DMS153 (cell line): Measurements from ENCODE around the gene CCR4.
"Not testable (repeated sequence)": the region's sequence is repeated elsewhere in the genome, so short reads cannot be mapped to it uniquely, and the experiment has no call there.

Source experiments
- DNase-seq: peaks from one replicate; lab custom pipeline; 2025; lab: John Stamatoyannopoulos, UW

Gene CCR4

GRCh38 chr3:32983124-32983523 is 31.7 kb downstream of the CCR4 start:
- DNase-seq, result no peak

GRCh38 chr3:32984918-32985317 is 33.5 kb downstream of the CCR4 start:
- DNase-seq, result not testable (repeated sequence)

- DNase-seq, result no peak
Observed at GRCh38 chr3:32989171-32989570, 37.7 kb downstream of the CCR4 start.

GRCh38 chr3:32990116-32990515 is 38.7 kb downstream of the CCR4 start:
- DNase-seq, result no peak

GRCh38 chr3:32991781-32992180 is 40.3 kb downstream of the CCR4 start:
- DNase-seq, result no peak

GRCh38 chr3:32992310-32992686 is 40.9 kb downstream of the CCR4 start:
- no peak for DNase-seq

GRCh38 chr3:32994045-32994444 is 42.6 kb downstream of the CCR4 start:
- DNase-seq, result no peak

GRCh38 chr3:32995098-32995497 is 43.7 kb downstream of the CCR4 start:
- DNase-seq, result no peak

- no peak for DNase-seq
Observed at GRCh38 chr3:32996048-32996754, 44.8 kb downstream of the CCR4 start.

GRCh38 chr3:32996755-32997091 is 45.3 kb downstream of the CCR4 start:
- no peak for DNase-seq

GRCh38 chr3:32998631-32999451 is 47.4 kb downstream of the CCR4 start:
- no peak for DNase-seq

GRCh38 chr3:33000691-33001385 is 49.4 kb downstream of the CCR4 start:
- no peak for DNase-seq

GRCh38 chr3:33001889-33002288 is 50.4 kb downstream of the CCR4 start:
- DNase-seq, result no peak

GRCh38 chr3:33003308-33003707 is 51.9 kb downstream of the CCR4 start:
- no peak for DNase-seq

- DNase-seq, result no peak
Observed at GRCh38 chr3:33004205-33004604, 52.8 kb downstream of the CCR4 start.

GRCh38 chr3:33004961-33005360 is 53.5 kb downstream of the CCR4 start:
- DNase-seq, result no peak
